ENCODE results near the gene CHADL.

The CHADL gene

GRCh38 chr22:41264408-41264941 lies 23.7 kb upstream of the CHADL start:
- TF ChIP-seq GATA3 (IDR thresholded peaks at IDR 0.05; ENCODE audit: low read depth, low read length) = no peak
- TF ChIP-seq GATA2 (IDR thresholded peaks at IDR 0.05; ENCODE audit: low read depth, low read length) = no peak

- TF ChIP-seq GATA3 (IDR thresholded peaks at IDR 0.05; ENCODE audit: low read depth, low read length) = no peak
- TF ChIP-seq GATA2 (IDR thresholded peaks at IDR 0.05; ENCODE audit: low read depth, low read length) = no peak
Observed at GRCh38 chr22:41263704-41264103, 23.0 kb upstream of the CHADL start.

GRCh38 chr22:41262250-41262765 lies 21.6 kb upstream of the CHADL start:
- no peak for TF ChIP-seq GATA2 (IDR thresholded peaks at IDR 0.05; ENCODE audit: low read depth, low read length)
- TF ChIP-seq GATA3 (IDR thresholded peaks at IDR 0.05; ENCODE audit: low read depth, low read length) = no peak

- TF ChIP-seq GATA3 (IDR thresholded peaks at IDR 0.05; ENCODE audit: low read depth, low read length) (no peak), GATA2 (IDR thresholded peaks at IDR 0.05; ENCODE audit: low read depth, low read length) (no peak)
Observed at GRCh38 chr22:41261541-41262249, 21.0 kb upstream of the CHADL start.

GRCh38 chr22:41260871-41261270 lies 20.1 kb upstream of the CHADL start:
- TF ChIP-seq GATA3 (IDR thresholded peaks at IDR 0.05; ENCODE audit: low read depth, low read length) (no peak), GATA2 (IDR thresholded peaks at IDR 0.05; ENCODE audit: low read depth, low read length) (no peak)

GRCh38 chr22:41257696-41258095 lies 17.0 kb upstream of the CHADL start:
- TF ChIP-seq GATA2 (IDR thresholded peaks at IDR 0.05; ENCODE audit: low read depth, low read length) (no peak), GATA3 (IDR thresholded peaks at IDR 0.05; ENCODE audit: low read depth, low read length) (no peak)

- TF ChIP-seq GATA3 (IDR thresholded peaks at IDR 0.05; ENCODE audit: low read depth, low read length) = no peak
- no peak for TF ChIP-seq GATA2 (IDR thresholded peaks at IDR 0.05; ENCODE audit: low read depth, low read length)
Observed at GRCh38 chr22:41256254-41257253, 15.8 kb upstream of the CHADL start.

- no peak for TF ChIP-seq GATA3 (IDR thresholded peaks at IDR 0.05; ENCODE audit: low read depth, low read length)
- no peak for TF ChIP-seq GATA2 (IDR thresholded peaks at IDR 0.05; ENCODE audit: low read depth, low read length)
Observed at GRCh38 chr22:41254230-41254629, 13.5 kb upstream of the CHADL start.

GRCh38 chr22:41252365-41252764 lies 11.6 kb upstream of the CHADL start:
- TF ChIP-seq GATA3 (IDR thresholded peaks at IDR 0.05; ENCODE audit: low read depth, low read length) (no peak), GATA2 (IDR thresholded peaks at IDR 0.05; ENCODE audit: low read depth, low read length) (no peak)

GRCh38 chr22:41250127-41250526 lies 9.4 kb upstream of the CHADL start:
- TF ChIP-seq GATA2 (IDR thresholded peaks at IDR 0.05; ENCODE audit: low read depth, low read length) (no peak), GATA3 (IDR thresholded peaks at IDR 0.05; ENCODE audit: low read depth, low read length) (no peak)

- no peak for TF ChIP-seq GATA3 (IDR thresholded peaks at IDR 0.05; ENCODE audit: low read depth, low read length)
- TF ChIP-seq GATA2 (IDR thresholded peaks at IDR 0.05; ENCODE audit: low read depth, low read length) = no peak
Observed at GRCh38 chr22:41249442-41249841, 8.7 kb upstream of the CHADL start.

GRCh38 chr22:41248758-41249157 lies 8.0 kb upstream of the CHADL start:
- no peak for TF ChIP-seq GATA2 (IDR thresholded peaks at IDR 0.05; ENCODE audit: low read depth, low read length)
- TF ChIP-seq GATA3 (IDR thresholded peaks at IDR 0.05; ENCODE audit: low read depth, low read length) = no peak

- TF ChIP-seq GATA3 (IDR thresholded peaks at IDR 0.05; ENCODE audit: low read depth, low read length) (no peak), GATA2 (IDR thresholded peaks at IDR 0.05; ENCODE audit: low read depth, low read length) (no peak)
Observed at GRCh38 chr22:41248314-41248713, 7.6 kb upstream of the CHADL start.

- TF ChIP-seq GATA3 (IDR thresholded peaks at IDR 0.05; ENCODE audit: low read depth, low read length) = no peak
- no peak for TF ChIP-seq GATA2 (IDR thresholded peaks at IDR 0.05; ENCODE audit: low read depth, low read length)
Observed at GRCh38 chr22:41247703-41248102, 7.0 kb upstream of the CHADL start.

Data from SH-SY5Y (cell line).